ENCODE measurements around the gene KIF3A. TPM values are rescaled to one million over a fixed set of nuclear protein-coding genes. Genes with fewer than 3 reads are reported as not detected.

Gene KIF3A
- total RNA-seq, 1 experiment from 2014 or later: 13.2 TPM

- H3K4ac ChIP-seq (ENCODE audit: low read depth, low read length): no peak overlapping the region
- H2AK5ac ChIP-seq (ENCODE audit: insufficient read length, low read length): no peak overlapping the region
- H4K5ac ChIP-seq (ENCODE audit: insufficient read length, low read depth, low read length): no peak overlapping the region
- no peak overlapping the region for H2BK15ac ChIP-seq (ENCODE audit: low read depth, low read length)
- peaks cover 3% of the 10 kb centered on the region for H4K20me1 ChIP-seq (ENCODE audit: control insufficient read depth, insufficient read depth, insufficient read length)
- no peaks in the 10 kb centered on the region for H3K23me2 ChIP-seq (ENCODE audit: insufficient read length, low read depth, low read length, poor library complexity, severe bottlenecking)
- TF ChIP-seq CTCF (conservative IDR thresholded peaks at IDR 0.05): no peak
- no peaks in the 10 kb centered on the region for H3K9me3 ChIP-seq (ENCODE audit: control insufficient read depth, low read depth, low read length)
- H3K14ac ChIP-seq (ENCODE audit: insufficient read depth, low read length): no peak overlapping the region
- Mint-ChIP-seq H3K36me3 (ENCODE audit: insufficient read depth in 1 of 3, low read depth in 3 of 3) (no peaks in the 10 kb centered on the region), H3K27me3 (ENCODE audit: low read depth) (no peaks in the 10 kb centered on the region; the same call in 1 of the 2 replicates), H3K27ac (no peak overlapping the region), H3K4me3 (no peak overlapping the region), H3K4me1 (peaks cover 4 to 5% of the 10 kb centered on the region in 2 experiments; a peak in 1 of 4 replicates), H3K9me3 (no peaks in the 10 kb centered on the region)
- H3K79me2 ChIP-seq (ENCODE audit: insufficient read depth, low read length): no peaks in the 10 kb centered on the region
- H2BK20ac ChIP-seq (ENCODE audit: low read depth, low read length, poor library complexity, severe bottlenecking): no peak overlapping the region
- H3K9ac ChIP-seq (ENCODE audit: extremely low read depth, insufficient read length, low read length): no peak overlapping the region
- no peak overlapping the region for H3K27ac ChIP-seq (ENCODE audit: insufficient read length, low read depth, low read length)
- no peak overlapping the region for H3K18ac ChIP-seq (ENCODE audit: insufficient read length, low read depth, low read length)
- no peak overlapping the region for H3K4me2 ChIP-seq (ENCODE audit: insufficient read depth, insufficient read length, low read length)
- DNase-seq: no peak
- H3K27me3 ChIP-seq (ENCODE audit: insufficient read depth, low read length): no peaks in the 10 kb centered on the region
- H2AFZ ChIP-seq (ENCODE audit: low read length): no peak overlapping the region
- no peak overlapping the region for H2BK5ac ChIP-seq (ENCODE audit: insufficient read length, low read length)
- H3T11ph ChIP-seq (ENCODE audit: low read length): no peak overlapping the region
- H2BK120ac ChIP-seq (ENCODE audit: low read depth, low read length, poor library complexity, severe bottlenecking): no peak overlapping the region
- no peak overlapping the region for H3K56ac ChIP-seq (ENCODE audit: insufficient read length, low read depth, low read length)
- no peaks in the 10 kb centered on the region for H3K4me1 ChIP-seq (ENCODE audit: insufficient read depth, low read length)
- no peaks in the 10 kb centered on the region for H3K79me1 ChIP-seq (ENCODE audit: insufficient read depth, low read depth, low read length, poor library complexity, severe bottlenecking)
- H3K23ac ChIP-seq (ENCODE audit: insufficient read length, low read depth, low read length): no peak overlapping the region
- no CpG with 5 or more reads among the region's 7 CpGs for WGBS (ENCODE audit: extremely low coverage, insufficient read length, low lambda C conversion rate)
- no peak overlapping the region for H4K8ac ChIP-seq (replicated peaks; ENCODE audit: insufficient read length, low read depth, low read length)
- H4K91ac ChIP-seq (ENCODE audit: insufficient read length, low read depth, low read length): no peak overlapping the region
- no peak overlapping the region for H2BK12ac ChIP-seq (ENCODE audit: insufficient read length, low read depth, low read length)
Measured at GRCh38 chr5:132679166-132679565, 58.2 kb downstream of the KIF3A start.
